ENCODE measurements around the gene PI4K2A. TPM values are rescaled to one million over a fixed set of nuclear protein-coding genes. Genes with fewer than 3 reads are reported as not detected.

PI4K2A gene
- total and polyA plus RNA-seq, 2 of the 4 experiments (the other 2 are of a cell fraction): 15.8 to 27.3 TPM

DNA sequence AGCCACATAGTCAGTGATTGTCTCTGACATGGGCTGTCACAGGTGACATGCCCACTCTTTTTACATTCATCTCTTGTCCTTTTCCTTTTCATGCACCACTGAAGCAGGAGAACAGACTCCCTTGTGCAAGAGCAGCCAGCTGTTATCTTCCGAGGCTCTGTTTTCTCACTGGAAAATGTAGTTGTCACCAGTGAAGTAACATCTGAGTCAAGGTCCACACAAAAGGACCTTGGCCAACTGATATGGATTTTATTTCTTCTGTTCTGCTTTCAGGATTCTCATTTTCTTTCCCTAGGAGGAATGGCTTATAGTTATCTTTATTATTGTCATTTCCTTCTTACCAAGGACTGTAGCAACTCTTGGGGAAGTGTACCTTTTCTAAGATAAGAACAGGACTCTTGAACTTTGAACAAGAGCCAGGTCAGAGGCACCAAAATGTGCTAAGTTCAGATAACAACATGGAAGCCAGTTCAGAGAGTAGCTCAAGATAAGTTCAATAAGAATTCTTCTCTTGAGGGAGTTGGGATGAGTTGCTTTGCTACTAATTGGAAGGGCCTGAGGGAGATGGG lies 23.9 kb downstream of the PI4K2A start:
- ChIA-PET CTCF (interaction anchor here (0.7 kb wide), 1 partner anchor 66 kb away, joined by 6 read pairs; no protein-coding TSS in a partner anchor), POLR2A (ENCODE audit: unreplicated experiment) (no interaction called here)
- no peak overlapping the region for H3K18ac ChIP-seq (ENCODE audit: low read depth, low read length)
- no peak for DNase-seq
- no peak overlapping the region for H3K9ac ChIP-seq (ENCODE audit: low read depth, low read length)
- H3K4ac ChIP-seq (ENCODE audit: low read depth, low read length): no peak overlapping the region
- H2BK120ac ChIP-seq (ENCODE audit: low read depth, low read length): no peak overlapping the region
- no peak overlapping the region for H3K14ac ChIP-seq (replicated peaks; ENCODE audit: low read depth, low read length)
- H3K4me2 ChIP-seq (ENCODE audit: low read depth, low read length): no peak overlapping the region
- ATAC-seq (ENCODE audit: low read depth): no peak
- H4K20me1 ChIP-seq (ENCODE audit: insufficient read depth, low read length): no peaks in the 10 kb centered on the region
- H2AK9ac ChIP-seq (replicated peaks; ENCODE audit: low read depth, low read length, poor library complexity): no peak overlapping the region
- WGBS, 2 experiments (ENCODE audit: extremely low coverage in 2 of 2, insufficient read length in 1 of 2): no CpG with 5 or more reads among the region's 1 CpG
- peaks cover 42% of the 10 kb centered on the region for H3K36me3 ChIP-seq (ENCODE audit: control insufficient read depth, insufficient read depth, low read length)
- H3K79me1 ChIP-seq (ENCODE audit: low read depth in 1 of 2, low read length in 2 of 2): peaks cover 6 to 14% of the 10 kb centered on the region in 2 experiments
- H3K27me3 ChIP-seq (ENCODE audit: control insufficient read depth, insufficient read depth, low read length): no peaks in the 10 kb centered on the region
- no peak overlapping the region for H2AK5ac ChIP-seq (ENCODE audit: low read depth, low read length)
- no peak overlapping the region for H2BK20ac ChIP-seq (ENCODE audit: low read depth, low read length)
- in situ Hi-C loops (cut with MboI; ENCODE audit: low sequenced_read_pairs): no loop called here
- no peak overlapping the region for H2AFZ ChIP-seq (replicated peaks; ENCODE audit: low read length, poor library complexity)
- no peaks in the 10 kb centered on the region for H3K9me1 ChIP-seq (ENCODE audit: insufficient read depth, low read length)
- H4K8ac ChIP-seq (ENCODE audit: low read depth in 2 of 2, low read length in 2 of 2): no peak overlapping the region
- dilution Hi-C loops (cut with HindIII; ENCODE audit: low sequenced_read_pairs, unreplicated experiment): no loop called here
- no peak overlapping the region for H3K27ac ChIP-seq (ENCODE audit: insufficient read depth, low read length)
- BruUV-seq (replicated peaks): no TSS peak
- no peak overlapping the region for H2BK5ac ChIP-seq (ENCODE audit: low read depth, low read length, poor library complexity, severe bottlenecking)
- H4K91ac ChIP-seq (ENCODE audit: insufficient read depth, low read depth, low read length): no peak overlapping the region
- H3K23ac ChIP-seq (ENCODE audit: low read depth, low read length): no peak overlapping the region
- no peak for TF ChIP-seq RFX5 (IDR thresholded peaks at IDR 0.05; ENCODE audit: low read depth, low read length)
- no peak for TF ChIP-seq POLR2A (IDR thresholded peaks at IDR 0.05; ENCODE audit: low read depth, low read length)
- no peak for TF ChIP-seq MAFK (IDR thresholded peaks at IDR 0.05; ENCODE audit: low read depth, low read length)
- TF ChIP-seq RAD21 (IDR thresholded peaks at IDR 0.05; ENCODE audit: low read length): no peak
- no peak for TF ChIP-seq NFE2L2 (IDR thresholded peaks at IDR 0.05; ENCODE audit: low read depth, low read length)
- TF ChIP-seq, protein P1, sequence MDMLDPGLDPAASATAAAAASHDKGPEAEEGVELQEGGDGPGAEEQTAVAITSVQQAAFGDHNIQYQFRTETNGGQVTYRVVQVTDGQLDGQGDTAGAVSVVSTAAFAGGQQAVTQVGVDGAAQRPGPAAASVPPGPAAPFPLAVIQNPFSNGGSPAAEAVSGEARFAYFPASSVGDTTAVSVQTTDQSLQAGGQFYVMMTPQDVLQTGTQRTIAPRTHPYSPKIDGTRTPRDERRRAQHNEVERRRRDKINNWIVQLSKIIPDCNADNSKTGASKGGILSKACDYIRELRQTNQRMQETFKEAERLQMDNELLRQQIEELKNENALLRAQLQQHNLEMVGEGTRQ (IDR thresholded peaks at IDR 0.05; ENCODE audit: low read depth, low read length): no peak
- TF ChIP-seq BHLHE40 (IDR thresholded peaks at IDR 0.05; ENCODE audit: low read depth, low read length): no peak
- no peak overlapping the region for H4K5ac ChIP-seq (ENCODE audit: low read depth, low read length)
- no peaks in the 10 kb centered on the region; the same call in 1 of the 2 replicates for H3K4me1 ChIP-seq (ENCODE audit: control insufficient read depth, insufficient read depth, low read length)
- no peak overlapping the region for H2BK15ac ChIP-seq (ENCODE audit: low read depth, low read length)
- H3K56ac ChIP-seq (ENCODE audit: extremely low read depth, insufficient read depth, low read length): no peak overlapping the region
- no peaks in the 10 kb centered on the region for H3K9me3 ChIP-seq (ENCODE audit: control insufficient read depth, insufficient read depth, low read length)
- intact Hi-C loops (cut with micrococcal nuclease): no loop called here
- no peak overlapping the region for H3K4me3 ChIP-seq (ENCODE audit: insufficient read depth, low read depth, low read length)
